Eye (tissue), 1 donor: ENCODE measurements around the gene DPPA4.

Experiments
- DNase-seq: peaks from one replicate; pipeline ENCODE4 v3.0.0-alpha.2; 2015

Gene DPPA4

GRCh38 chr3:109338322-109338721 is 976 bp upstream of the DPPA4 start:
- DNase-seq = no peak

- DNase-seq = peak; percentile 64
Measured at GRCh38 chr3:109336291-109336861, 970 bp downstream of the DPPA4 start.

GRCh38 chr3:109334572-109334971 is 2.8 kb downstream of the DPPA4 start:
- no peak for DNase-seq

GRCh38 chr3:109331692-109332091 is 5.7 kb downstream of the DPPA4 start:
- no peak for DNase-seq

- DNase-seq = no peak
Measured at GRCh38 chr3:109330405-109330804, 6.9 kb downstream of the DPPA4 start.

GRCh38 chr3:109328202-109328601 is 9.1 kb downstream of the DPPA4 start:
- no peak for DNase-seq

GRCh38 chr3:109325657-109326056 is 11.7 kb downstream of the DPPA4 start:
- DNase-seq = no peak

GRCh38 chr3:109325109-109325508 is 12.2 kb downstream of the DPPA4 start:
- DNase-seq = no peak

- DNase-seq = no peak
Measured at GRCh38 chr3:109316162-109316730, 21.1 kb downstream of the DPPA4 start, which contains the start of gene DPPA2. TSS of gene DPPA2 (minus strand) at chr3:109316517. CDS start at chr3:109314542, 1,975 bp downstream.

GRCh38 chr3:109313061-109313460 is 24.3 kb downstream of the DPPA4 start:
- no peak for DNase-seq

GRCh38 chr3:109297496-109297895 is 39.9 kb downstream of the DPPA4 start:
- DNase-seq = no peak

- DNase-seq = no peak
Measured at GRCh38 chr3:109284071-109284470, 53.3 kb downstream of the DPPA4 start.

GRCh38 chr3:109278546-109278945 is 58.8 kb downstream of the DPPA4 start:
- DNase-seq = no peak

GRCh38 chr3:109278141-109278540 is 59.2 kb downstream of the DPPA4 start:
- DNase-seq = no peak
